SHP77 (cell line): ENCODE data around the gene ZGRF1.
"Not testable (repeated sequence)": the region's sequence is repeated elsewhere in the genome, so short reads cannot be mapped to it uniquely, and the experiment has no call there.

Source experiments
- DNase-seq, 2 experiments: peaks; one replicate each; lab custom pipeline; 2025; lab: John Stamatoyannopoulos, UW

ZGRF1 gene

GRCh38 chr4:112516471-112517066 is 120.1 kb downstream of the ZGRF1 start:
- peak in 1 of 2 experiments; percentile 30 for DNase-seq

- no peak for DNase-seq
These were observed 120.6 kb downstream of the ZGRF1 start, which contains the start of gene NEUROG2 for GRCh38 chr4:112516066-112516470. NEUROG2 (minus strand) TSS chr4:112516180; CDS start chr4:112515475, 705 bp downstream.

- no peak for DNase-seq
These were observed 121.3 kb downstream of the ZGRF1 start for GRCh38 chr4:112515198-112516065.

- no peak for DNase-seq
These were observed 122.0 kb downstream of the ZGRF1 start for GRCh38 chr4:112514647-112515197.

- DNase-seq = no peak
These were observed 122.6 kb downstream of the ZGRF1 start for GRCh38 chr4:112513971-112514646.

- DNase-seq = no peak
These were observed 124.9 kb downstream of the ZGRF1 start for GRCh38 chr4:112511803-112512118.

GRCh38 chr4:112511093-112511802 is 125.5 kb downstream of the ZGRF1 start:
- no peak for DNase-seq

- DNase-seq = no peak
These were observed 126.2 kb downstream of the ZGRF1 start for GRCh38 chr4:112510291-112511092.

GRCh38 chr4:112509243-112510141 is 127.2 kb downstream of the ZGRF1 start:
- no peak for DNase-seq

- no peak for DNase-seq
These were observed 128.4 kb downstream of the ZGRF1 start for GRCh38 chr4:112508356-112508755.

GRCh38 chr4:112504807-112505206 is 131.9 kb downstream of the ZGRF1 start:
- no peak for DNase-seq

GRCh38 chr4:112502871-112503270 is 133.8 kb downstream of the ZGRF1 start:
- DNase-seq = no peak

- no peak for DNase-seq
These were observed 144.4 kb downstream of the ZGRF1 start for GRCh38 chr4:112492321-112492720.

- not testable (repeated sequence) for DNase-seq
These were observed 145.9 kb downstream of the ZGRF1 start for GRCh38 chr4:112490808-112491207.
